HL-60 (cell line): ENCODE results near the gene SAP30BP.

Source experiments
- DNase-seq, 2 experiments: peaks; one replicate each; pipeline ENCODE4 v3.0.0-alpha.2; 2010 to 2020; ENCODE audit warnings: low read depth in 1 of 2, low spot score in 1 of 2
- H3K27ac ChIP-seq: fragments of 250-450 bp; sonication (Bioruptor Pico); replicated peaks from 2 replicates; pipeline ENCODE4 v1.5.1; 2020; ENCODE audit warnings: mild to moderate bottlenecking, moderate library complexity
- H3K27me3 ChIP-seq: fragments of 250-450 bp; sonication (Bioruptor Pico); 2 replicates; pipeline ENCODE4 v1.5.1; 2021; ENCODE audit warnings: mild to moderate bottlenecking, moderate library complexity; ENCODE audit not compliant: insufficient read depth, poor library complexity, severe bottlenecking
- H3K4me3 ChIP-seq: replicated peaks from 2 replicates; pipeline ENCODE4 v1.5.1; 2011; ENCODE audit warnings: mild to moderate bottlenecking, control low read depth, low read length; ENCODE audit not compliant: insufficient read depth
- GABPA ChIP-seq: IDR thresholded peaks from 2 replicates; pipeline ENCODE4 v1.6.1; 2012; ENCODE audit warnings: low read depth
- POLR2AphosphoS5 ChIP-seq: IDR thresholded peaks from 2 replicates; pipeline ENCODE4 v1.6.1; 2012; ENCODE audit warnings: low read depth
- SPI1 ChIP-seq: IDR thresholded peaks from 2 replicates; pipeline ENCODE4 v1.6.1; 2012; ENCODE audit warnings: low read depth, mild to moderate bottlenecking, borderline replicate concordance
- TF ChIP-seq, protein P1 (sequence below): IDR thresholded peaks from 2 replicates; pipeline ENCODE4 v1.6.1; 2012; ENCODE audit warnings: low read depth; ENCODE audit not compliant: insufficient replicate concordance
- TF ChIP-seq, protein P2 (sequence below): IDR thresholded peaks from one replicate; pipeline ENCODE4 v1.5.1; 2011; ENCODE audit warnings: low read length, control low read depth, inconsistent platforms; ENCODE audit not compliant: insufficient read depth

The SAP30BP gene

DNA sequence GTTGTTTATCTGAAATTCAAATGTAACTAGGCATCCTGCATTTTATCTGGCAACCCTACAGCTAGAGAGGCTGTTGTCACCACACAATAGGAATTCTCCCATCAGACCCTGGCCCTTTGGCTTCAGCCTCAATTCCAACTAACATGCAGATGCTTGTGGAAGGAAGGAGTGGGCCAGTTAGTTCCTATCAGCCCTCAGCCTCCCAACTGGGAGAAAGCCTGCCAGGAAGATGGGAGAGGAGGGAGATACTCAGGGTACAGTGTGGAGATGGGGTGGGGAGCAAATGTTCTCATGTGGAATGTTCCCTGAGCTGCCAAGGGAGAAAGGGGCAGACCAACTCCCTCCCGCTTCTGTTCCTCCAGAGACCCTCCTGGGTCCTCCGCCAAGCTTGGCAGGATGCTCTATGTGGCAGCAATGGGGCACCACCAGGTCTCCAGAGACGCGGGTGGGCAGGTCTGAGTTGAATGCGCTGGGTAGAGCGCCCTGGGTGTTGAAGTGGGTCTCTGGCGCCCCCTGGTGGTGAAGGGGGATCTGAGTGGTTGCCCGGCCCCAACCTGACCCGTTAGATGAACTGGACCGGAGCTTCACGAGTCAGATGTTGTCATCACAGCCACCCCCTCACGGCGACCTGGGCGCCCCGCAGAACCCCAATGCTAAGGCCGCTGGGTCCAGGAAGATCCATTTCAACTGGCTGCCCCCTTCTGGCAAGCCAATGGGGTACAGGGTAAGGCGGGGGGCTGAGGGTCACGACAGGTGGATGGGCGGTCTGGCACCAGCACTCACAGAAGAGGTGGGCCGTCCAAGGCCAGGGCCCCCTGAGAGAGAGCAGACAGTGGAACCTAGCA, 82.6 kb downstream of the SAP30BP start:
- TF ChIP-seq, protein P1, sequence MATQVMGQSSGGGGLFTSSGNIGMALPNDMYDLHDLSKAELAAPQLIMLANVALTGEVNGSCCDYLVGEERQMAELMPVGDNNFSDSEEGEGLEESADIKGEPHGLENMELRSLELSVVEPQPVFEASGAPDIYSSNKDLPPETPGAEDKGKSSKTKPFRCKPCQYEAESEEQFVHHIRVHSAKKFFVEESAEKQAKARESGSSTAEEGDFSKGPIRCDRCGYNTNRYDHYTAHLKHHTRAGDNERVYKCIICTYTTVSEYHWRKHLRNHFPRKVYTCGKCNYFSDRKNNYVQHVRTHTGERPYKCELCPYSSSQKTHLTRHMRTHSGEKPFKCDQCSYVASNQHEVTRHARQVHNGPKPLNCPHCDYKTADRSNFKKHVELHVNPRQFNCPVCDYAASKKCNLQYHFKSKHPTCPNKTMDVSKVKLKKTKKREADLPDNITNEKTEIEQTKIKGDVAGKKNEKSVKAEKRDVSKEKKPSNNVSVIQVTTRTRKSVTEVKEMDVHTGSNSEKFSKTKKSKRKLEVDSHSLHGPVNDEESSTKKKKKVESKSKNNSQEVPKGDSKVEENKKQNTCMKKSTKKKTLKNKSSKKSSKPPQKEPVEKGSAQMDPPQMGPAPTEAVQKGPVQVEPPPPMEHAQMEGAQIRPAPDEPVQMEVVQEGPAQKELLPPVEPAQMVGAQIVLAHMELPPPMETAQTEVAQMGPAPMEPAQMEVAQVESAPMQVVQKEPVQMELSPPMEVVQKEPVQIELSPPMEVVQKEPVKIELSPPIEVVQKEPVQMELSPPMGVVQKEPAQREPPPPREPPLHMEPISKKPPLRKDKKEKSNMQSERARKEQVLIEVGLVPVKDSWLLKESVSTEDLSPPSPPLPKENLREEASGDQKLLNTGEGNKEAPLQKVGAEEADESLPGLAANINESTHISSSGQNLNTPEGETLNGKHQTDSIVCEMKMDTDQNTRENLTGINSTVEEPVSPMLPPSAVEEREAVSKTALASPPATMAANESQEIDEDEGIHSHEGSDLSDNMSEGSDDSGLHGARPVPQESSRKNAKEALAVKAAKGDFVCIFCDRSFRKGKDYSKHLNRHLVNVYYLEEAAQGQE: no peak
- TF ChIP-seq, protein P2, sequence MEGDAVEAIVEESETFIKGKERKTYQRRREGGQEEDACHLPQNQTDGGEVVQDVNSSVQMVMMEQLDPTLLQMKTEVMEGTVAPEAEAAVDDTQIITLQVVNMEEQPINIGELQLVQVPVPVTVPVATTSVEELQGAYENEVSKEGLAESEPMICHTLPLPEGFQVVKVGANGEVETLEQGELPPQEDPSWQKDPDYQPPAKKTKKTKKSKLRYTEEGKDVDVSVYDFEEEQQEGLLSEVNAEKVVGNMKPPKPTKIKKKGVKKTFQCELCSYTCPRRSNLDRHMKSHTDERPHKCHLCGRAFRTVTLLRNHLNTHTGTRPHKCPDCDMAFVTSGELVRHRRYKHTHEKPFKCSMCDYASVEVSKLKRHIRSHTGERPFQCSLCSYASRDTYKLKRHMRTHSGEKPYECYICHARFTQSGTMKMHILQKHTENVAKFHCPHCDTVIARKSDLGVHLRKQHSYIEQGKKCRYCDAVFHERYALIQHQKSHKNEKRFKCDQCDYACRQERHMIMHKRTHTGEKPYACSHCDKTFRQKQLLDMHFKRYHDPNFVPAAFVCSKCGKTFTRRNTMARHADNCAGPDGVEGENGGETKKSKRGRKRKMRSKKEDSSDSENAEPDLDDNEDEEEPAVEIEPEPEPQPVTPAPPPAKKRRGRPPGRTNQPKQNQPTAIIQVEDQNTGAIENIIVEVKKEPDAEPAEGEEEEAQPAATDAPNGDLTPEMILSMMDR: peak; percentile 77
- no peak for TF ChIP-seq POLR2AphosphoS5
- no peak overlapping the region for H3K27ac ChIP-seq
- peak in 1 of 2 experiments; percentile 78 for DNase-seq

DNA sequence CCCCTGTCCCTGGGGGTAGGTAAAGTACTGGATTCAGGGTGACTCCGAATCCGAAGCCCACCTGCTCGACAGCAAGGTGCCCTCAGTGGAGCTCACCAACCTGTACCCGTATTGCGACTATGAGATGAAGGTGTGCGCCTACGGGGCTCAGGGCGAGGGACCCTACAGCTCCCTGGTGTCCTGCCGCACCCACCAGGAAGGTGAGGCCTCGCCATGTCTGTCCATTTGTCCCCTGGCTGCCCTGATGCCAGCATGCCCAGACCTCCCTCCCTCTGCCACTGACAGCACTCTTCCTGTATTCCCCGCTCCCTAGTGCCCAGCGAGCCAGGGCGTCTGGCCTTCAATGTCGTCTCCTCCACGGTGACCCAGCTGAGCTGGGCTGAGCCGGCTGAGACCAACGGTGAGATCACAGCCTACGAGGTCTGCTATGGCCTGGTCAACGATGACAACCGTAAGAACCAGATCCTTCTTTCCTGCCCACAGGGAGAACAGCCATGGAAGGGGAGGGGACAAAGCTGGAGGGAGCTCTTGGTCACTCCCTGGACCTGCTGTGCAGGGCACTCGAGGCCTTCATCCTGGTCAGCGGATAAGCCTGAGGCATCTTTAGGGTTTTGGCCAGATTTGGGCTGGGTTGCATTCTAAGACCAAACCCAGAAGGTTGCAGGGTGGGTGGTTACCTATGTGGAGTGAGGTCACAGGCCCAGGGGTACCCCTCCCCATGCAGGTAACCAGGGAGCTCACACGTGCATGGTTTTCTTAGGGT, 83.7 kb downstream of the SAP30BP start:
- Histone ChIP-seq H3K4me3 (no peak overlapping the region), H3K27ac (no peak overlapping the region), H3K27me3 (no peaks in the 10 kb centered on the region)
- TF ChIP-seq, protein P1: no peak
- TF ChIP-seq, protein P2: no peak
- TF ChIP-seq SPI1: no peak
- no peak for TF ChIP-seq POLR2AphosphoS5
- no peak for TF ChIP-seq GABPA
- no peak for DNase-seq

More for the DNA sequence above, 82.6 kb downstream of the SAP30BP start:
- Histone ChIP-seq H3K27me3 (no peaks in the 10 kb centered on the region), H3K4me3 (no peak overlapping the region)

DNA sequence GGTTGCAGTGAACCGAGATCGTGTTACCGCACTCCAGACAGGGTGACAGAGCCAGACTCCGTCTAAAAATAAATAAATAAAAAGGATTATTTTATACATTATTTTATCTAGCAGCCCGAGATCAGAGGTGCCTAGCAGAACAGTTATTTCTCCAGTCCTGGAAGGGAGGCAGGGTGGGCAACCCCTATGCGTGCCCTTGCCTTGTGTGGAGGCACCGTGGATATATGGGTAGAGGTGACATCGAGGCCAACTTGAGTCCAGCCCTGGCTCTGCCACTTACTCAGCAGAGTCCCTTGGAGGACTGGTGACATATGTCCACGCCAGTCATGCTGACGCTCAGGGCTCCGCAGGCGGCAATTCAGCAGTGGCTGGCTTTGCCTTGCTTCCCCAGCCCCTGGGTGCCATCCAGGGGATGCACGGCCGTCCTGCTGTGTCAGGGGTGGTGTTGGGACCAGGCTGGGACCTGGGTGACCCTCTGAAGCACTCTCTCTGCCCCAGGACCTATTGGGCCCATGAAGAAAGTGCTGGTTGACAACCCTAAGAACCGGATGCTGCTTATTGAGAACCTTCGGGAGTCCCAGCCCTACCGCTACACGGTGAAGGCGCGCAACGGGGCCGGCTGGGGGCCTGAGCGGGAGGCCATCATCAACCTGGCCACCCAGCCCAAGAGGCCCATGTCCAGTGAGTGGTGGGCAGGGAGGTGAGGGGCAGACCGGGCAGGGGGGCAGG, 84.7 kb downstream of the SAP30BP start:
- H3K4me3 ChIP-seq: no peak overlapping the region
- H3K27me3 ChIP-seq: no peaks in the 10 kb centered on the region
- no peak overlapping the region for H3K27ac ChIP-seq
- no peak for TF ChIP-seq POLR2AphosphoS5
- TF ChIP-seq, protein P2: no peak
- no peak for TF ChIP-seq SPI1
- no peak for TF ChIP-seq GABPA
- TF ChIP-seq, protein P1: no peak
- DNase-seq: no peak
